AG09319 (cell line): ENCODE data around the gene PRKCQ.

ENCODE experiments used
- DNase-seq: peaks from one replicate; pipeline ENCODE4 v3.0.0-alpha.2; 2010; ENCODE audit warnings: low read depth; ENCODE audit errors: extremely low read depth
- CTCF ChIP-seq: IDR thresholded peaks from 2 replicates; pipeline ENCODE4 v1.5.1; 2011; ENCODE audit warnings: low read depth, mild to moderate bottlenecking, inconsistent platforms, low read length, moderate library complexity

The PRKCQ gene

GRCh38 chr10:6494936-6495592, 85.0 kb downstream of the PRKCQ start:
- no peak for DNase-seq
- TF ChIP-seq CTCF, result no peak

- DNase-seq, result no peak
- TF ChIP-seq CTCF, result no peak
Measured at GRCh38 chr10:6494442-6494819, 85.6 kb downstream of the PRKCQ start.

DNA sequence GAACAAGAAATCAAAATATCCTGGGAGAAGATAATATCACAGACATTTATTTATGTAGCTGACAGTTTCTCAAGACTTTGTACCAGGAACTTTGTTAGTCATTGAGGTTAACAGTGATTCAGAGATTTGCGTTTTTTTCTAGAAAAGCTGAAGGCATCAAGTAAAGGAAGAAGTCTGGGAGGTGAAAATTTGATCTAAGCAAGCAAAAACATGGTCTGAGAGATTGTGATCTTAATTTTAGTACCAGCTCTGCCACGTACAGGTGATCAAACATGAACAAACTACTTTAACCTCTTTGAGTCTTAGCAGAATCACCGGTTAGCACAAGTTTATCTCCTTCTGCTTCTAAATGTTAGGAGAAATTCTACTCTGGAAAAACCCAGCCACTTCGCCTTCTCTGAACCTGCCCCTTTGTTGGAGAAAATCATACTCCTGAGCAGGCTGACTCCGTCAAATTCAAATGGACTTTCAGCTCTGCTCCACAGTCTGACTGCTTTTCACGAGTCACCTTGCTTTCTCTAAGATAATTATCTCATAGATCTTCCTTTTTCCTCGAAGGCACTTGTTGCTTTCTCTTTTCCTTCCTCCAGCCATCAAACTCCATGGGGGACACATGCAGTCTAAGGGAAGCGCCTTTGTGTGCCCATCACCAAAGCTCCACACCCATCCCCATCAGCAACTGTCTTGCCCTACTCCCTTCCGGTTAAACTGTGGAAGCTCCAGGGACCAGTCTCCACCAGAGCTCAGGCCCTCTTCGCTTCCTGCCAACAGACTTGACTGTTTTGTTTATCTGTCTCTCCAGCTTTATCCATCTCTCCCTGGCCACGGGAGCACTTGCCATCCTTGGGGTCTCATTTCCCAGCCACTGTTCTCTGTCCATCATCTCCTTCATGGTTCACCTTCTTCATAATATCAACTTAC, 86.3 kb downstream of the PRKCQ start:
- no peak for DNase-seq
- TF ChIP-seq CTCF, result no peak

GRCh38 chr10:6492896-6493295, 87.2 kb downstream of the PRKCQ start:
- TF ChIP-seq CTCF, result no peak
- DNase-seq, result no peak

GRCh38 chr10:6491841-6492609, 88.1 kb downstream of the PRKCQ start:
- no peak for TF ChIP-seq CTCF
- no peak for DNase-seq

DNA sequence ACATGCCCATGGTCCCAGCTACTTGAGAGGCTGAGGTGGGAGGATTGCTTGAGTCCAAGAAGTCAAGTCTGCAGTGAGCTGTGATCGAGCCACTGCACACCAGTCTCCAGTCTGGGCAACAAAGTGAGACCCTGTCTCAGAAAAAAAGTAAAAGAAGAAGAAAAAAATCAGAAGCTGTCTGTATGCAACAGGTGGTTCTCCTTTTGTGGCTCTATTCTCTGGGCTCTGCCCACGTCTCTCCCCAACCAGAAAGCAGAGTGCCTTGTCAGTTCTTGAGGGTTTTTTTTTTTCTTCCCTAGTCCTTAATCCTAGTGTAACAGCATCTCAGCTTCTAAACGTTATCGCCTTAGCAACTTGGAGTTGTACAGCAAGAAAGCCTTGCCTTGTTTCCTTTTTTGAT, 89.5 kb downstream of the PRKCQ start:
- no peak for TF ChIP-seq CTCF
- no peak for DNase-seq
